OCI-LY1 (cell line): ENCODE results near the gene DLX4.

Experiments used
- EZH2 ChIP-seq: fragments of 200-600 bp; sonication (generic), shearing (Covaris generic); IDR thresholded peaks from 2 replicates; pipeline ENCODE4 v1.8.0; 2017; ENCODE audit warnings: borderline replicate concordance, mixed run types, mild to moderate bottlenecking, antibody characterized with exemption, low read length, moderate library complexity, mixed read lengths
- TF ChIP-seq, protein P1 (sequence below): fragments of 200-600 bp; sonication (generic), shearing (Covaris generic); IDR thresholded peaks from 2 replicates; pipeline ENCODE4 v1.5.1; 2017; ENCODE audit warnings: mild to moderate bottlenecking, antibody characterized with exemption, low read length, moderate library complexity, mixed read lengths

DNA sequence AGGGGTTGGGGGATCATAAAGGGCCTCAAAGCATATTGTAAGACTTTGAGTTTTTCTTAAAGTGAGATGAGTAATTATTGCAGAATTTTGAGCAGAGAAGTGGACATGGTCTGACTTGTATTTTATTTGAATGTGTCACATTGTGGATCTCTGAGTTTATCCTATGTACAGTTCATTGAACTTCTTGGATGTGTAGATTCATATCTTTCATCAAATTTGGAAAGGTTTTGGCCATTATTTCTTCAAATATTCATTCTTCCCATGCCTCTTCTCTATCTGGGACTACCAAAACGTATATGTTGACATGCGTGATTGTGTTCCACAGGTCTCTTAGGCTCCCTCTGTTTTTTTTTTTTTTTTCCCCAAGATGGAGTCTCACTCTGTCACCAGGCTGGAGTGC, 40.3 kb downstream of the DLX4 start:
- TF ChIP-seq, protein P1, sequence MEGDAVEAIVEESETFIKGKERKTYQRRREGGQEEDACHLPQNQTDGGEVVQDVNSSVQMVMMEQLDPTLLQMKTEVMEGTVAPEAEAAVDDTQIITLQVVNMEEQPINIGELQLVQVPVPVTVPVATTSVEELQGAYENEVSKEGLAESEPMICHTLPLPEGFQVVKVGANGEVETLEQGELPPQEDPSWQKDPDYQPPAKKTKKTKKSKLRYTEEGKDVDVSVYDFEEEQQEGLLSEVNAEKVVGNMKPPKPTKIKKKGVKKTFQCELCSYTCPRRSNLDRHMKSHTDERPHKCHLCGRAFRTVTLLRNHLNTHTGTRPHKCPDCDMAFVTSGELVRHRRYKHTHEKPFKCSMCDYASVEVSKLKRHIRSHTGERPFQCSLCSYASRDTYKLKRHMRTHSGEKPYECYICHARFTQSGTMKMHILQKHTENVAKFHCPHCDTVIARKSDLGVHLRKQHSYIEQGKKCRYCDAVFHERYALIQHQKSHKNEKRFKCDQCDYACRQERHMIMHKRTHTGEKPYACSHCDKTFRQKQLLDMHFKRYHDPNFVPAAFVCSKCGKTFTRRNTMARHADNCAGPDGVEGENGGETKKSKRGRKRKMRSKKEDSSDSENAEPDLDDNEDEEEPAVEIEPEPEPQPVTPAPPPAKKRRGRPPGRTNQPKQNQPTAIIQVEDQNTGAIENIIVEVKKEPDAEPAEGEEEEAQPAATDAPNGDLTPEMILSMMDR, result no peak
- no peak for TF ChIP-seq EZH2
